SU-DHL-6 (cell line): Measurements from ENCODE around the gene AVEN.

Experiments used
- H2AFZ ChIP-seq: fragments of 200-600 bp; sonication (generic); 2 replicates; pipeline ENCODE4 v1.6.1; 2014; ENCODE audit warnings: low read depth, mild to moderate bottlenecking, moderate library complexity, mixed read lengths, antibody characterized with exemption, low read length; ENCODE audit not compliant: severe bottlenecking
- H3F3A ChIP-seq: fragments of 200-600 bp; shearing (Covaris generic); 2 replicates; pipeline ENCODE4 v1.6.0; 2016; ENCODE audit warnings: antibody characterized with exemption, mild to moderate bottlenecking; ENCODE audit not compliant: insufficient read depth
- H3K27ac ChIP-seq: fragments of 200-600 bp; sonication (generic); 2 replicates; pipeline ENCODE4 v1.5.1; 2016; ENCODE audit warnings: low read depth, mild to moderate bottlenecking, low read length, moderate library complexity, mixed read lengths
- H3K27me3 ChIP-seq: fragments of 200-600 bp; sonication (generic), shearing (Covaris generic); 2 replicates; pipeline ENCODE4 v1.6.0; 2014; ENCODE audit warnings: mild to moderate bottlenecking, low read length
- H3K36me3 ChIP-seq: fragments of 200-600 bp; sonication (generic); 2 replicates; pipeline ENCODE4 v1.6.1; 2014; ENCODE audit warnings: mild to moderate bottlenecking, low read length, mixed read lengths
- H3K4me2 ChIP-seq: fragments of 300-600, 200-600 bp; shearing (Covaris generic), sonication (generic); 2 replicates; pipeline ENCODE4 v1.6.0; 2014; ENCODE audit warnings: low read length, low read depth, mild to moderate bottlenecking; ENCODE audit not compliant: poor library complexity, severe bottlenecking
- H3K4me3 ChIP-seq: fragments of 200-600 bp; sonication (generic); 2 replicates; pipeline ENCODE4 v1.5.1; 2014; ENCODE audit warnings: antibody characterized with exemption, low read length, mild to moderate bottlenecking, mixed read lengths; ENCODE audit not compliant: insufficient read depth, poor library complexity, severe bottlenecking
- H3K79me2 ChIP-seq: fragments of 200-600 bp; sonication (generic); 2 replicates; pipeline ENCODE4 v1.6.1; 2014; ENCODE audit warnings: mild to moderate bottlenecking, low read length, moderate library complexity; ENCODE audit not compliant: insufficient read depth
- H3K9ac ChIP-seq: fragments of 200-600 bp; sonication (generic); 2 replicates; pipeline ENCODE4 v1.7.0; 2014; ENCODE audit warnings: mild to moderate bottlenecking, low read length
- H3K9me2 ChIP-seq: fragments of 200-600 bp; sonication (generic); replicated peaks from 2 replicates; pipeline ENCODE4 v1.6.1; 2014; ENCODE audit warnings: low read length; ENCODE audit not compliant: insufficient read depth
- H3K9me3 ChIP-seq: fragments of 200-600 bp; sonication (generic); 2 replicates; pipeline ENCODE4 v1.6.1; 2014; ENCODE audit warnings: low read length, mixed read lengths; ENCODE audit not compliant: insufficient read depth
- H4K20me1 ChIP-seq: fragments of 200-600 bp; sonication (generic); 2 replicates; pipeline ENCODE4 v1.6.1; 2014; ENCODE audit warnings: low read depth, mild to moderate bottlenecking, antibody characterized with exemption, low read length, moderate library complexity, mixed read lengths
- EZH2phosphoT487 ChIP-seq: fragments of 200-600 bp; sonication (generic), shearing (Covaris generic); conservative IDR thresholded peaks from 2 replicates; pipeline ENCODE4 v1.6.1; 2018; ENCODE audit warnings: mild to moderate bottlenecking, antibody characterized with exemption, low read length, moderate library complexity, mixed read lengths
- TF ChIP-seq, protein P1 (sequence below): fragments of 200-600 bp; sonication (generic); IDR thresholded peaks from one replicate; pipeline ENCODE4 v1.5.1; 2017; ENCODE audit warnings: antibody characterized with exemption, mild to moderate bottlenecking, low read length, moderate library complexity; ENCODE audit not compliant: insufficient read depth, poor library complexity, severe bottlenecking

AVEN gene

DNA sequence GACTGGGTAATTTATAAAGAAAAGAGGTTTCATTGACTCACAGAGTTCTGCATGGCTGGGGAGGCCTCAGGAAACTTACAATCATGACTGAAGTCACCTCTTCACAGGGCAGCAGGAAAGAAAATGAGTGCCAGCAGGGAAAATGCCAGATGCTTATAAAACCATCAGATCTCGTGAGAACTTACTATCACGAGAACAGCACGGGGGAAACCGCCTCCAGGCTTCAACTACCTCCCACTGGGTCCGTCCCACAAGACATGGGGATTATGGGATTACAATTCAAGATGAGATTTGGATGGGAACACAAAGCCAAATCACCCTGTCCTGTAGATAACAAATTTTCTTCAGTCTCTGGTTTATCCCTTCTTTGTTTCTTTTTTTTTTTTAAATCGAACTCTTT, 31.0 kb upstream of the AVEN start:
- H3K4me2 ChIP-seq, result no peak overlapping the region
- no peaks in the 10 kb centered on the region for H3K36me3 ChIP-seq
- no peaks in the 10 kb centered on the region for H4K20me1 ChIP-seq
- H3K27me3 ChIP-seq, result no peaks in the 10 kb centered on the region
- no peaks in the 10 kb centered on the region for H3K9me3 ChIP-seq
- H3K9ac ChIP-seq, result no peak overlapping the region
- H3F3A ChIP-seq, result no peaks in the 10 kb centered on the region
- no peak overlapping the region for H3K27ac ChIP-seq
- no peak overlapping the region for H2AFZ ChIP-seq
- no peak overlapping the region for H3K4me3 ChIP-seq
- H3K9me2 ChIP-seq, result no peaks in the 10 kb centered on the region
- no peaks in the 10 kb centered on the region for H3K79me2 ChIP-seq
- no peak for TF ChIP-seq EZH2phosphoT487
- TF ChIP-seq, protein P1, sequence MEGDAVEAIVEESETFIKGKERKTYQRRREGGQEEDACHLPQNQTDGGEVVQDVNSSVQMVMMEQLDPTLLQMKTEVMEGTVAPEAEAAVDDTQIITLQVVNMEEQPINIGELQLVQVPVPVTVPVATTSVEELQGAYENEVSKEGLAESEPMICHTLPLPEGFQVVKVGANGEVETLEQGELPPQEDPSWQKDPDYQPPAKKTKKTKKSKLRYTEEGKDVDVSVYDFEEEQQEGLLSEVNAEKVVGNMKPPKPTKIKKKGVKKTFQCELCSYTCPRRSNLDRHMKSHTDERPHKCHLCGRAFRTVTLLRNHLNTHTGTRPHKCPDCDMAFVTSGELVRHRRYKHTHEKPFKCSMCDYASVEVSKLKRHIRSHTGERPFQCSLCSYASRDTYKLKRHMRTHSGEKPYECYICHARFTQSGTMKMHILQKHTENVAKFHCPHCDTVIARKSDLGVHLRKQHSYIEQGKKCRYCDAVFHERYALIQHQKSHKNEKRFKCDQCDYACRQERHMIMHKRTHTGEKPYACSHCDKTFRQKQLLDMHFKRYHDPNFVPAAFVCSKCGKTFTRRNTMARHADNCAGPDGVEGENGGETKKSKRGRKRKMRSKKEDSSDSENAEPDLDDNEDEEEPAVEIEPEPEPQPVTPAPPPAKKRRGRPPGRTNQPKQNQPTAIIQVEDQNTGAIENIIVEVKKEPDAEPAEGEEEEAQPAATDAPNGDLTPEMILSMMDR, result no peak

GRCh38 chr15:34065941-34066340, 26.9 kb upstream of the AVEN start:
- Histone ChIP-seq H3F3A (no peaks in the 10 kb centered on the region), H3K9me2 (no peaks in the 10 kb centered on the region), H3K79me2 (no peaks in the 10 kb centered on the region), H3K9ac (no peak overlapping the region), H3K9me3 (no peaks in the 10 kb centered on the region), H3K27me3 (no peaks in the 10 kb centered on the region), H3K27ac (no peak overlapping the region), H3K4me2 (no peak overlapping the region), H3K36me3 (no peaks in the 10 kb centered on the region), H4K20me1 (no peaks in the 10 kb centered on the region), H2AFZ (no peak overlapping the region), H3K4me3 (no peak overlapping the region)
- TF ChIP-seq, protein P1, result no peak
- no peak for TF ChIP-seq EZH2phosphoT487

DNA sequence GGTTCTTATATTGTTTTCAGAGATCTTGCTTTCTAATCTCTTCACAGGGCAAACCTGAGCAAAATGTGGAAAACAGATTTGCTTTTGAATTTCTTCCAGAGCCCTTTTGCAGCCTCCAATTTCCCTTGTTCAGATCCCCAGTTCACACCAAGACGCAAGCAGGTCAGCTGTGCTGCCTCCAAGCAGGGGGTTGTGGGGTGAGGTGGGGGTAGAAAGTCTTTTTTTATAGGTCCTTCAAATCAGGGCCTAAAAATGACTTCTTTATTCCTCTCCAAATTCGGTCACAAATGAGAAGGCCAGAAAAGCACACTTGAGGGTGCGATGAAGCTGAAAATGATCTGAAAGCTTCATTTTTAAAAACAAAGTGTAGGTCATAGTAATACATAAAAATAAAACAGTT, 26.3 kb upstream of the AVEN start:
- no peaks in the 10 kb centered on the region for H3K9me3 ChIP-seq
- H3K4me2 ChIP-seq, result no peak overlapping the region
- no peaks in the 10 kb centered on the region for H3K36me3 ChIP-seq
- no peaks in the 10 kb centered on the region for H3K9me2 ChIP-seq
- H3K79me2 ChIP-seq, result no peaks in the 10 kb centered on the region
- H4K20me1 ChIP-seq, result no peaks in the 10 kb centered on the region
- no peak overlapping the region for H3K4me3 ChIP-seq
- no peak for TF ChIP-seq EZH2phosphoT487
- TF ChIP-seq, protein P1, result no peak
- no peaks in the 10 kb centered on the region for H3F3A ChIP-seq
- no peaks in the 10 kb centered on the region for H3K27me3 ChIP-seq
- H2AFZ ChIP-seq, result no peak overlapping the region
- H3K27ac ChIP-seq, result no peak overlapping the region
- no peak overlapping the region for H3K9ac ChIP-seq
